Measurements from ENCODE around the gene MED20. TPM values are rescaled to one million over a fixed set of nuclear protein-coding genes. Genes with fewer than 3 reads are reported as not detected.

Gene MED20
- polyA plus RNA-seq, 1 experiment = 34.4 TPM

GRCh38 chr6:41934278-41935192, 13.6 kb upstream of the MED20 start:
- H3K36me3 ChIP-seq (ENCODE audit: control insufficient read depth, insufficient read depth, low read length) = peaks cover 38% of the 10 kb centered on the region

GRCh38 chr6:41932378-41932777, 11.4 kb upstream of the MED20 start:
- CTCF ChIA-PET = interaction anchor here (0.7 to 10.5 kb wide), 3 partner anchors 11 to 146 kb away, joined by 3 to 152 read pairs (median 4); partner anchors contain the start of genes BYSL, MED20 and TAF8
- POLR2A ChIA-PET = no interaction called here
- Histone ChIP-seq H3K36me3 (ENCODE audit: control insufficient read depth, insufficient read depth, low read length) (peaks cover 45% of the 10 kb centered on the region), H3K4me3 (ENCODE audit: low read depth, low read length) (no peak overlapping the region), H3K27me3 (ENCODE audit: control insufficient read depth, insufficient read depth, low read length) (no peaks in the 10 kb centered on the region)
- no peak for TF ChIP-seq CTCF (IDR thresholded peaks at IDR 0.05; ENCODE audit: insufficient read depth, low read depth, low read length)
- DNase-seq (ENCODE audit: low read depth) = no peak

More at GRCh38 chr6:41934278-41935192, 13.6 kb upstream of the MED20 start:
- no peak for TF ChIP-seq CTCF (IDR thresholded peaks at IDR 0.05; ENCODE audit: insufficient read depth, low read depth, low read length)
- no peak for DNase-seq (ENCODE audit: low read depth)
- CTCF ChIA-PET = interaction anchor here (0.6 to 10.5 kb wide), 7 partner anchors 12 to 334 kb away, joined by 3 to 152 read pairs (median 9); partner anchors contain the start of genes BYSL, MED20, TAF8 and TOMM6
- POLR2A ChIA-PET = no interaction called here
- Histone ChIP-seq H3K27me3 (ENCODE audit: control insufficient read depth, insufficient read depth, low read length) (no peaks in the 10 kb centered on the region), H3K4me3 (ENCODE audit: low read depth, low read length) (no peak overlapping the region)

GRCh38 chr6:41931792-41932191, 10.9 kb upstream of the MED20 start:
- POLR2A ChIA-PET = no interaction called here
- no peak for DNase-seq (ENCODE audit: low read depth)
- no peak for TF ChIP-seq CTCF (IDR thresholded peaks at IDR 0.05; ENCODE audit: insufficient read depth, low read depth, low read length)
- H3K27me3 ChIP-seq (ENCODE audit: control insufficient read depth, insufficient read depth, low read length) = no peaks in the 10 kb centered on the region
- CTCF ChIA-PET = interaction anchor here (0.7 to 3.1 kb wide), 4 partner anchors 11 to 113 kb away, joined by 3 to 18 read pairs (median 5); partner anchors contain the start of genes BYSL and MED20
- H3K36me3 ChIP-seq (ENCODE audit: control insufficient read depth, insufficient read depth, low read length) = peaks cover 48% of the 10 kb centered on the region
- no peak overlapping the region for H3K4me3 ChIP-seq (ENCODE audit: low read depth, low read length)

- ChIA-PET CTCF (interaction anchor here (2.7 to 4.7 kb wide), 4 partner anchors 8 to 143 kb away, joined by 7 to 30 read pairs (median 18); partner anchors contain the start of genes BYSL, MED20 and TOMM6), POLR2A (no interaction called here)
- H3K27me3 ChIP-seq (ENCODE audit: control insufficient read depth, insufficient read depth, low read length) = no peaks in the 10 kb centered on the region
- H3K4me3 ChIP-seq (ENCODE audit: low read depth, low read length) = no peak overlapping the region
- no peak for TF ChIP-seq CTCF (IDR thresholded peaks at IDR 0.05; ENCODE audit: insufficient read depth, low read depth, low read length)
- DNase-seq (ENCODE audit: low read depth) = no peak
- H3K36me3 ChIP-seq (ENCODE audit: control insufficient read depth, insufficient read depth, low read length) = peaks cover 38% of the 10 kb centered on the region
These were observed 9.0 kb upstream of the MED20 start for GRCh38 chr6:41929924-41930323.

GRCh38 chr6:41927253-41927652, 6.3 kb upstream of the MED20 start:
- ChIA-PET CTCF (interaction anchor here (4.7 kb wide), 1 partner anchor 11 kb away, joined by 30 read pairs; no protein-coding TSS in a partner anchor), POLR2A (interaction anchor here (0.7 to 1.0 kb wide), 2 partner anchors 8 to 20 kb away, joined by 4 to 14 read pairs; no protein-coding TSS in a partner anchor)
- Histone ChIP-seq H3K36me3 (ENCODE audit: control insufficient read depth, insufficient read depth, low read length) (peaks cover 28% of the 10 kb centered on the region), H3K27me3 (ENCODE audit: control insufficient read depth, insufficient read depth, low read length) (no peaks in the 10 kb centered on the region), H3K4me3 (ENCODE audit: low read depth, low read length) (no peak overlapping the region)
- no peak for TF ChIP-seq CTCF (IDR thresholded peaks at IDR 0.05; ENCODE audit: insufficient read depth, low read depth, low read length)
- no peak for DNase-seq (ENCODE audit: low read depth)
